ENCODE data around the gene KSR2.

DNA sequence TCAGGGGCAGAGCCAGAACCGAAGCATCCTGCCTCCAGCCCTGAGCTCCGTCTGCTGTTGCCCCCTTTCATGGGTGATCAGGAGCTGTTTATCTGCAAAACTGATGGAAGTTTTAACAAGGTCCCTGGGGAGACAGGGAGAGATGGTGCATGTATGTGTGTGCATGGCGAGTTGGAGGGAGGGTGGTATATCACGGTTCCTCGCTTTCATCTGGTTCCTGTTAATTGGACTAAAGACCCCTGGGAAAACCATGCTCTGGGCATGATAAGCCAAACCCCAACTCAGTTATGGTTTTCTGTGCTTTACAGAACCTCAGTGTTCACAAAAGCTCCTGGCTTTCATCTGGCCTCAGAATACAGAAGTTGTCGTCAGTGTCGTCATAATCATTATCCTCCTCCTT, 133.6 kb downstream of the KSR2 start:
- no peak for TF ChIP-seq POLR2AphosphoS5 (IDR thresholded peaks at IDR 0.05; ENCODE audit: low read depth, low read length)
- TF ChIP-seq POLR2A (IDR thresholded peaks at IDR 0.05; ENCODE audit: low read depth, low read length): no peak
- TF ChIP-seq TAF1 (IDR thresholded peaks at IDR 0.05; ENCODE audit: borderline replicate concordance, low read depth, low read length): no peak

All from GM12892 (cell line).